ENCODE results near the gene DIABLO. TPM values are rescaled to one million over a fixed set of nuclear protein-coding genes. Genes with fewer than 3 reads are reported as not detected.

Gene DIABLO
- total RNA-seq, 1 donor from 2014 or later, result 83.0 TPM

Other genes with a start within 250 kb of the DIABLO start
- gene BCL7A, start 204.2 kb downstream of the DIABLO start, total RNA-seq, result 4.6 and 6.8 TPM in 2 replicates
- gene MLXIP, start 147.3 kb downstream of the DIABLO start, total RNA-seq, result 16.7 and 35.7 TPM in 2 replicates
- not detected in 2 replicates for gene IL31, start 51.8 kb downstream of the DIABLO start, total RNA-seq
- gene LRRC43, start 42.9 kb downstream of the DIABLO start, total RNA-seq, result 0.85 and 1.2 TPM in 2 replicates
- gene B3GNT4, start 22.3 kb downstream of the DIABLO start, total RNA-seq, result 0.17 TPM in 1 of 2 replicates, not detected in the other
- gene VPS33A, start 40.4 kb upstream of the DIABLO start, total RNA-seq, result 22.1 and 29.0 TPM in 2 replicates
- 49.5 and 51.1 TPM in 2 replicates for gene CLIP1, start 196.6 kb upstream of the DIABLO start, total RNA-seq